Lower leg skin (tissue), 4 donors: ENCODE data around the gene PLA2G4A. TPM values are rescaled to one million over a fixed set of nuclear protein-coding genes. Genes with fewer than 3 reads are reported as not detected.

Source experiments
- DNase-seq, 2 donors: peaks; one replicate each; pipeline ENCODE4 v3.0.0-alpha.2; 2019; ENCODE audit warnings: low spot score in 2 of 2
- H3K4me3 ChIP-seq: fragments of 200-600 bp; sonication (generic); 2 replicates; pipeline ENCODE4 v1.5.1; 2017; ENCODE audit warnings: mild to moderate bottlenecking, low read depth; ENCODE audit not compliant: poor library complexity, severe bottlenecking
- CTCF ChIP-seq, 3 donors: fragments of 450-650 bp; IDR thresholded peaks; one replicate each; pipeline ENCODE4 v1.5.1; 2016; ENCODE audit warnings: antibody characterized with exemption in 3 of 3, mild to moderate bottlenecking in 3 of 3, moderate library complexity in 2 of 3
- POLR2A ChIP-seq, 2 donors: fragments of 450-650 bp; IDR thresholded peaks; one replicate each; pipeline ENCODE4 v1.6.1; 2016 to 2017; ENCODE audit warnings: antibody characterized with exemption in 2 of 2, mild to moderate bottlenecking in 1 of 2, moderate library complexity in 1 of 2
- WGBS, 2 donors: methylation state at CpG; one replicate each; pipeline ENCODE4 v1.1.5; 2018; 5-methylcytosine and 5-hydroxymethylcytosine counted together
- intact Hi-C: fragments of 100-400 bp; cut with DNase I; formaldehyde crosslinking; loops from one replicate; pipeline ENCODE4 v1.15.0; 2023; ENCODE audit warnings: low total_unique reads
- total RNA-seq, 4 donors: library from RNA; depleted of rRNA; stranded (reverse); fragments of >200 nt; gene quantifications; one replicate each; pipeline ENCODE4 v1.1.0, GENCODE V29; 2016

The PLA2G4A gene
- total RNA-seq, 4 donors from 2014 or later: 9.5 to 15.3 (median 11.2) TPM

GRCh38 chr1:186948535-186948934, 119.8 kb downstream of the PLA2G4A start:
- no peak for DNase-seq
- H3K4me3 ChIP-seq: no peak overlapping the region
- WGBS, 2 donors: 72 to 76% methylated on average over 4 of the region's 4 CpGs
- intact Hi-C loops: no loop called here
- TF ChIP-seq POLR2A (IDR thresholded peaks at IDR 0.05): no peak
- no peak for TF ChIP-seq CTCF (IDR thresholded peaks at IDR 0.05)

- intact Hi-C loops: no loop called here
- no peak for DNase-seq
- WGBS, 2 donors: 0 to 39% methylated on average over 1 of the region's 1 CpG
- H3K4me3 ChIP-seq: no peak overlapping the region
- TF ChIP-seq CTCF (IDR thresholded peaks at IDR 0.05) (no peak), POLR2A (IDR thresholded peaks at IDR 0.05) (no peak)
Observed at GRCh38 chr1:186949173-186949572, 120.4 kb downstream of the PLA2G4A start.

- no peak overlapping the region for H3K4me3 ChIP-seq
- intact Hi-C loops: no loop called here
- DNase-seq: no peak
- TF ChIP-seq CTCF (IDR thresholded peaks at IDR 0.05): no peak
- 75 to 82% methylated on average over 4 of the region's 4 CpGs for WGBS, 2 donors
Observed at GRCh38 chr1:186950547-186950946, 121.8 kb downstream of the PLA2G4A start.

GRCh38 chr1:186953876-186954275, 125.1 kb downstream of the PLA2G4A start:
- TF ChIP-seq POLR2A (IDR thresholded peaks at IDR 0.05): no peak
- TF ChIP-seq CTCF (IDR thresholded peaks at IDR 0.05): no peak
- no peak overlapping the region for H3K4me3 ChIP-seq
- intact Hi-C loops: no loop called here
- no peak for DNase-seq
- 90% methylated on average over 2 of the region's 2 CpGs for WGBS, 2 donors

- intact Hi-C loops: no loop called here
- peak in 1 of 2 donors; percentile 16 for DNase-seq
- TF ChIP-seq CTCF (IDR thresholded peaks at IDR 0.05) (no peak), POLR2A (IDR thresholded peaks at IDR 0.05) (no peak)
- H3K4me3 ChIP-seq: no peak overlapping the region
- 23 to 41% methylated on average over 2 of the region's 2 CpGs for WGBS, 2 donors
Observed at GRCh38 chr1:186957314-186957713, 128.6 kb downstream of the PLA2G4A start.

- no peak for TF ChIP-seq CTCF (IDR thresholded peaks at IDR 0.05)
- no peak for TF ChIP-seq POLR2A (IDR thresholded peaks at IDR 0.05)
- WGBS, 2 donors: 93 to 94% methylated on average over 2 of the region's 2 CpGs
- no peak overlapping the region for H3K4me3 ChIP-seq
- DNase-seq: no peak
- intact Hi-C loops: no loop called here
Observed at GRCh38 chr1:186958520-186958919, 129.8 kb downstream of the PLA2G4A start.
